NT2/D1 (cell line): ENCODE results near the gene KRTAP3-2.

Experiments
- DNase-seq: peaks from one replicate; pipeline ENCODE4 v3.0.0-alpha.2; 2011; ENCODE audit warnings: low read depth, low spot score
- H3K27me3 ChIP-seq: 2 replicates; pipeline ENCODE4 v1.6.0; 2011; ENCODE audit warnings: mild to moderate bottlenecking; ENCODE audit not compliant: insufficient read length, insufficient read depth
- H3K36me3 ChIP-seq: 2 replicates; pipeline ENCODE4 v1.6.1; 2011; ENCODE audit warnings: mild to moderate bottlenecking, low read length, mixed read lengths; ENCODE audit not compliant: insufficient read depth, insufficient read length
- H3K4me1 ChIP-seq: 2 replicates; pipeline ENCODE4 v1.5.1; 2011; ENCODE audit not compliant: insufficient read depth, insufficient read length
- H3K4me3 ChIP-seq: 2 replicates; pipeline ENCODE4 v1.5.1; 2011; ENCODE audit warnings: low read depth; ENCODE audit not compliant: insufficient read length
- H3K9ac ChIP-seq: 2 replicates; pipeline ENCODE4 v1.6.0; 2011; ENCODE audit warnings: low read depth; ENCODE audit not compliant: insufficient read length
- H3K9me3 ChIP-seq: 2 replicates; pipeline ENCODE4 v1.5.1; 2011; ENCODE audit warnings: mild to moderate bottlenecking, low read length; ENCODE audit not compliant: insufficient read depth
- SUZ12 ChIP-seq: IDR thresholded peaks from 2 replicates; pipeline ENCODE4 v1.6.1; 2011; ENCODE audit not compliant: insufficient read length, insufficient read depth; ENCODE audit errors: extremely low read depth
- YY1 ChIP-seq: IDR thresholded peaks from 2 replicates; pipeline ENCODE4 v1.6.1; 2011; ENCODE audit not compliant: insufficient read length, insufficient read depth
- ZNF274 ChIP-seq: IDR thresholded peaks from 2 replicates; pipeline ENCODE4 v1.6.1; 2011; ENCODE audit warnings: mild to moderate bottlenecking, low read depth, low read length

KRTAP3-2 gene

DNA sequence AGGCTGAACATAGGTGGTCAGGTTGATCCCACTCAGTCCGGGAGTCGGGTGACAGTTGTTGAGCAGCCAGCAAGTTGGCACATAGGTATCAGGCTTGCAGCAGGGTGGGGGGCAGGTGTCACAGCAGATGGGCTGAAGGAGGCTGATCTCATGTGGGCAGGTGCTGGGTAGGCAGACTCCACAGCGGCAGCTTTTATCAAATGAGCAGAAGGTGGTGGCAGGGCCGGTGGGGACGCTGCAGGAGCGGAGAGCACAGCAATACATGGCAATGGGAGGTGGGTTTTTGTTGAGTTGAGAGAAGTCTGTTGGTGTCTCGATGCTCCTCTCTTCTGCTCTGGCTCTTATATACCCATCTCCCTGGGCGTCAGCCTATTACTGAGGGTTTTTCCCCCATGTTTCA is 9.1 kb upstream of the KRTAP3-2 start, which contains the start of gene KRTAP3-1:
Gene KRTAP3-1 (minus strand): TSS at position 318 of the 400 bp plus-strand sequence. CDS start 54 bp downstream, at position 264.
- no peaks in the 10 kb centered on the region for H3K36me3 ChIP-seq
- TF ChIP-seq ZNF274: no peak
- peaks cover 4% of the 10 kb centered on the region for H3K4me1 ChIP-seq

DNA sequence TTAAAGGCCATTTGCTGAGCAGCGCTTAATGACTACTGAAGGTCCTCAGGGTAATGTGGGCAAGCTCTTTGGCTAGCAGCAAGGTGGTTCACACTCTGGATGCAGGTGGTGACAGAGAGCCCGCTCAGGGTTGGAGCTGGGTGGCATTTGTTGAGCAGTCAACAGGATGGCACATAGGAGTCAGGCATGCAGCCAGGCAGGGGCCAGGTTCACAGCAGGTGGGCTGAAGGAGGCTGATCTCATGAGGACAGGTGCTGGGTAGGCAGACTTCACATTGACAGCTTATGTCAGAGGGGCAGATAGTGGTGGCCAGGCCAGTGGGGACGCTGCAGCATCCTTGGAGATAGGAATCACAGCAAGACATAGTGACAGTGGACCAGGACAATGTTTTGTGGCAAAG is 4.7 kb upstream of the KRTAP3-2 start:
- TF ChIP-seq YY1 (no peak), ZNF274 (no peak), SUZ12 (no peak)
- Histone ChIP-seq H3K9ac (no peak overlapping the region), H3K36me3 (no peaks in the 10 kb centered on the region), H3K27me3 (no peaks in the 10 kb centered on the region), H3K4me3 (no peak overlapping the region), H3K9me3 (no peaks in the 10 kb centered on the region), H3K4me1 (peaks cover 4% of the 10 kb centered on the region)
- no peak for DNase-seq

More for the DNA sequence above, 9.1 kb upstream of the KRTAP3-2 start, which contains the start of gene KRTAP3-1:
- Histone ChIP-seq H3K9ac (no peak within 1 kb of the TSS), H3K4me3 (no peak within 1 kb of the TSS), H3K9me3 (no peaks in the 10 kb centered on the region), H3K27me3 (no peaks in the 10 kb centered on the region)
- no peak for DNase-seq

DNA sequence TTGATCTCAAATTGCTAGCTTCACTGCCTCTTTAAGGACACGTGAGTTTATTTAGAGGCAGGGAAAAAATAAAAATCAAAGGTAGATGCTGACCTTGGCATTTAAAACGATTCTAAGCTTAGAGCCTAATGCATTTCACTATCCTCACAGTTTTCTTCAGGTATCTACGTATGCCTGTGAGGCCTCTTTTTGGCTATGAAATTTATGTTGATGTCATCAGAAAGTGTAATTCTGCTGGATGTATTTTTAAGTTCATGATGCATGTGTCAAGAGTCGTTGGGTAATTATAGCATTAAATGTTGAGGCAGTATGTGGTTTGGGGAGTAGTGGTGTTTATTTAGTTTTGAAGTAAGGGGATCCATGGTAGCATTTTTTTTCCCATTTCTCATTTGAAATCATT is 4.2 kb upstream of the KRTAP3-2 start:
- Histone ChIP-seq H3K9me3 (no peaks in the 10 kb centered on the region), H3K4me1 (peaks cover 4% of the 10 kb centered on the region), H3K4me3 (no peak overlapping the region), H3K9ac (no peak overlapping the region), H3K36me3 (no peaks in the 10 kb centered on the region), H3K27me3 (no peaks in the 10 kb centered on the region)
- TF ChIP-seq SUZ12 (no peak), ZNF274 (no peak), YY1 (no peak)
- DNase-seq: no peak

DNA sequence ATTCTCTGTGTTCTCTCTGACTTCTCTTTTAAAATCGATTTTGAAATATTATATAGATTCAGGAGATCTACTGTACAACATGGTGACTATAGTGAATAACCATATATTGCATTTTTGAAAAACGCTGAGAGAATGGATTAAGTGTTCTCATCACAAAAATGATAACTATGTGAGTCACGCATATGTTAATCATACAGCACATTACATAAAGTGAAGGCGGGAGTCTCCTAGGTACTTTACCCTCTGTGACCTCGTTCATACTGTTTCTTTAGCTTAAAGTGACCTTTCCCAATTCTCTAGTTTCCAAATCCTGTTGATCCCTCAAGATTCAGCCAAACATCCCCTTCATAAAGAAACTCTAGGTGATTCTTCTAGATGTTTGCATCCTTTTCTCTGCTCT is 3.1 kb upstream of the KRTAP3-2 start:
- H3K9ac ChIP-seq: no peak overlapping the region
- TF ChIP-seq SUZ12 (no peak), YY1 (no peak)
- no peaks in the 10 kb centered on the region for H3K36me3 ChIP-seq
- H3K4me1 ChIP-seq: no peaks in the 10 kb centered on the region
- H3K4me3 ChIP-seq: no peak overlapping the region
- no peak for DNase-seq
- H3K9me3 ChIP-seq: no peaks in the 10 kb centered on the region
- no peaks in the 10 kb centered on the region for H3K27me3 ChIP-seq

DNA sequence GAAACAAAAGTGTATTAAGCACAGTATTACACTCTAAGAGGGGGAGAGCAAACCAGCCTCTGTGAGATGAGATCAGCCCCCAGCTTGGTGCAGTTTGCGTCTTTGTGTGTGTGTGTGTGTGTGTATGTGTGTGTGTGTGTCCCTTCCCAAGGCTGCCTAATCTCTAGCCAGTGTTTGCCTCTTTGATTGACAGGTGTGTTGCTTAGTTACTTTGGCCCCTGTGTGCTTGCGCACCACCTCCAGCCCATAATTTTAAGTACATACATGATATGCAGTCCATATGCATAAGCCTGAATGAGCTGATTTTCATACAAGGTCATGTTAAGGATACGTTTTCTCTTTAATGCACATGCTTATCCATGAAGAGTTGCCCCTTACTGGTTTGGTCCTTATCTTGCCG is 2.1 kb upstream of the KRTAP3-2 start:
- no peaks in the 10 kb centered on the region for H3K4me1 ChIP-seq
- H3K9ac ChIP-seq: no peak overlapping the region
- no peaks in the 10 kb centered on the region for H3K27me3 ChIP-seq
- TF ChIP-seq ZNF274: no peak
- TF ChIP-seq SUZ12: no peak
- H3K4me3 ChIP-seq: no peak overlapping the region
- no peak for DNase-seq
- H3K36me3 ChIP-seq: no peaks in the 10 kb centered on the region
- no peaks in the 10 kb centered on the region for H3K9me3 ChIP-seq

DNA sequence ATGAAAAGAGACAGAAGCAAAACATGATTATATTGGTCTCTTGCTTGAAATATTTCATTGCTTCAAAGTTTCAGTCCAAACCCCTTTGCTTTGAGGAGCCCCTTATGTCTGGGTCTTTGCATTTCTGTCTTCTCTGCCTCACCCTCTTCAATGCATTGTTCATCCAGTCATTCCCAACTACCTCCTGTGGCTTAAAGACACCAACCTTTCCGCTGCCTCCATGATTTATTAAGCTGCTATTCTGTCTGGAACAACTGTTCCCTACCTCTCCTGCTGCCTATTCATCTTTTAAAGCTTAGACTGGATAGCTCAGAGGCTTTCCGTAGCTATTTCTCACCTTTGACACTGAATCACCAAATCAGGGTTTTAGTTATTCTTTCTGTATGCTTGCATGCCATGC is 2.3 kb downstream of the KRTAP3-2 start:
- peaks cover 2% of the 10 kb centered on the region for H3K4me1 ChIP-seq
- no peak overlapping the region for H3K4me3 ChIP-seq
- H3K36me3 ChIP-seq: no peaks in the 10 kb centered on the region
- H3K9ac ChIP-seq: no peak overlapping the region
- H3K27me3 ChIP-seq: no peaks in the 10 kb centered on the region
- no peak for TF ChIP-seq YY1
- no peak for TF ChIP-seq SUZ12
- no peak for TF ChIP-seq ZNF274
- H3K9me3 ChIP-seq: no peaks in the 10 kb centered on the region
- DNase-seq: no peak

DNA sequence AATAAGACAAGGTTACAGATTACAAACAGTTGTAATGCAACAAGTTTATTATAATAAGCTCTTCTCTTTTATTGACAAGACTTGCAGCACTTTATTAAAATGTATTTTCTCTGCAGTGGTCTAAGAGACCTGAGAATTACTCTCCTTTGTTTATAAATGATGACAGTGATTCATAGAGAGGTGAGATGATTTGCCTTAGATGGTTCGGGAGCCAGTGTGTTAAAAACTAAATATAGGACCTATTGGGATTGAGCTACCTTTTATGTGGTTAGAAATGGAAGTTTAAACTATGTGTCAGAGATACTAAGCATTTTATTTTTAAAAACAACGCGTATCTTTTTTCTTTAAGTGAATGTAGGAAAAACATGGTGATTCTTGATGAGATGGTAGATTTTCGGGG is 2.9 kb downstream of the KRTAP3-2 start:
- H3K4me1 ChIP-seq: peaks cover 2% of the 10 kb centered on the region
- no peak for TF ChIP-seq SUZ12
- TF ChIP-seq YY1: no peak
- no peak for TF ChIP-seq ZNF274
- H3K9ac ChIP-seq: no peak overlapping the region
- no peaks in the 10 kb centered on the region for H3K9me3 ChIP-seq
- DNase-seq: no peak
- H3K4me3 ChIP-seq: no peak overlapping the region
- H3K27me3 ChIP-seq: no peaks in the 10 kb centered on the region
- no peaks in the 10 kb centered on the region for H3K36me3 ChIP-seq

DNA sequence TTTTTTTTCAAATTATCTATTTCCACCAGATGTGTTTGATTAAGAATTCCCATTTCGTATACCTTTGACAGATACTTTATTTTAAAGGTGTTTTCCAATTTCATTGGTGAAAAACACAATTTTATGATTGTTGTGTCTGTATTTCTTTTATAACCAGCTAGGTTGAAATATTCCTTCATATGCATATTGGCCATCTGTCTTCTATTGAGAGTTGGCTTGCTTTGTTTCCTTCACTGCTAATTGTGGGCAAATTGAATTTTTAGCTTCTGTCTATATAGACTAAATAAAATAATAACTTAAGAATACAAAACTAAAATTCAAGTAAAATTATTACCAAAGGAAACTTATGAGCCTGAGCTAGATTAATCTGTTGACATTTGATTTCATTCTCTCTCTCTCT is 4.6 kb downstream of the KRTAP3-2 start:
- TF ChIP-seq YY1: no peak
- Histone ChIP-seq H3K36me3 (no peaks in the 10 kb centered on the region), H3K9ac (no peak overlapping the region), H3K4me1 (peaks cover 2% of the 10 kb centered on the region), H3K9me3 (peaks cover 4% of the 10 kb centered on the region; the same call in 1 of the 2 replicates), H3K27me3 (no peaks in the 10 kb centered on the region), H3K4me3 (no peak overlapping the region)
- no peak for DNase-seq
